Astrocyte (in vitro differentiated cells and primary cell): ENCODE results near the gene RAB35. TPM values are rescaled to one million over a fixed set of nuclear protein-coding genes. Genes with fewer than 3 reads are reported as not detected.
"Not testable (repeated sequence)": the region's sequence is repeated elsewhere in the genome, so short reads cannot be mapped to it uniquely, and the experiment has no call there.

ENCODE experiments used
- DNase-seq: peaks from one replicate; pipeline ENCODE4 v3.0.0-alpha.2; 2010; ENCODE audit warnings: low read depth
- FAIRE-seq: peaks from 2 replicates; lab custom pipeline; 2011; peaks lifted over from hg19 to GRCh38; lab: Jason Lieb, UNC
- H2AFZ ChIP-seq: 2 replicates; pipeline ENCODE4 v1.6.0; 2012; ENCODE audit warnings: low read depth, low read length, inconsistent platforms
- H3K27ac ChIP-seq: 2 replicates; pipeline ENCODE4 v1.5.1; 2011; ENCODE audit warnings: low read depth, low read length, inconsistent platforms
- H3K27me3 ChIP-seq: 2 replicates; pipeline ENCODE4 v1.6.0; 2011; ENCODE audit warnings: low read length, inconsistent platforms; ENCODE audit not compliant: insufficient read depth
- H3K36me3 ChIP-seq: 2 replicates; pipeline ENCODE4 v1.5.1; 2011; ENCODE audit warnings: low read length, inconsistent platforms; ENCODE audit not compliant: insufficient read depth
- H3K4me1 ChIP-seq: 2 replicates; pipeline ENCODE4 v1.5.1; 2011; ENCODE audit warnings: low read length, inconsistent platforms; ENCODE audit not compliant: insufficient read depth
- H3K4me2 ChIP-seq: 2 replicates; pipeline ENCODE4 v1.6.0; 2012; ENCODE audit warnings: low read length, inconsistent platforms
- H3K4me3 ChIP-seq: 2 replicates; pipeline ENCODE4 v1.5.1; 2011; ENCODE audit warnings: low read depth, mild to moderate bottlenecking, low read length, inconsistent platforms; ENCODE audit not compliant: insufficient read depth
- H3K79me2 ChIP-seq: 2 replicates; pipeline ENCODE4 v1.6.0; 2012; ENCODE audit warnings: mild to moderate bottlenecking, low read length, inconsistent platforms; ENCODE audit not compliant: insufficient read depth
- H3K9ac ChIP-seq: 2 replicates; pipeline ENCODE4 v1.6.0; 2012; ENCODE audit warnings: mild to moderate bottlenecking, low read length, inconsistent platforms
- H3K9me3 ChIP-seq: 2 replicates; pipeline ENCODE4 v1.5.1; 2012; ENCODE audit warnings: low read depth, mild to moderate bottlenecking, low read length, inconsistent platforms; ENCODE audit not compliant: insufficient read depth
- H4K20me1 ChIP-seq: 2 replicates; pipeline ENCODE4 v1.6.0; 2012; ENCODE audit warnings: low read length, inconsistent platforms; ENCODE audit not compliant: insufficient read depth
- H3K27ac Mint-ChIP-seq: one replicate; pipeline ENCODE4 v1.8.0; 2021; ENCODE audit warnings: mild to moderate bottlenecking, mixed read lengths; ENCODE audit not compliant: unreplicated experiment
- H3K27me3 Mint-ChIP-seq: one replicate; pipeline ENCODE4 v1.8.0; 2021; ENCODE audit warnings: low read depth, mixed read lengths; ENCODE audit not compliant: unreplicated experiment
- H3K36me3 Mint-ChIP-seq: one replicate; pipeline ENCODE4 v1.8.0; 2021; ENCODE audit warnings: low read depth, mixed read lengths; ENCODE audit not compliant: unreplicated experiment
- H3K4me1 Mint-ChIP-seq: one replicate; pipeline ENCODE4 v1.8.0; 2021; ENCODE audit warnings: low read depth, mixed read lengths; ENCODE audit not compliant: unreplicated experiment
- H3K4me3 Mint-ChIP-seq: one replicate; pipeline ENCODE4 v1.8.0; 2021; ENCODE audit warnings: mild to moderate bottlenecking, moderate library complexity, mixed read lengths; ENCODE audit not compliant: unreplicated experiment
- H3K9me3 Mint-ChIP-seq: one replicate; pipeline ENCODE4 v1.8.0; 2021; ENCODE audit warnings: mild to moderate bottlenecking, mixed read lengths; ENCODE audit not compliant: unreplicated experiment
- EZH2 ChIP-seq: IDR thresholded peaks from 2 replicates; pipeline ENCODE4 v1.6.1; 2012; ENCODE audit warnings: mild to moderate bottlenecking, low read length, inconsistent platforms; ENCODE audit not compliant: insufficient read depth
- microRNA-seq: library from miRNA; unstranded; fragments of <30 nt; microRNA quantifications from one replicate; pipeline ENCODE4 v1.2.0, GENCODE V29; 2020
- total RNA-seq: library from RNA; stranded (reverse); gene quantifications from 2 replicates; pipeline ENCODE4 v1.2.1, GENCODE V29; 2021
- TF ChIP-seq, protein P1 (sequence below): IDR thresholded peaks from 2 replicates; pipeline ENCODE4 v1.5.1; 2011; ENCODE audit warnings: low read depth, mild to moderate bottlenecking, inconsistent platforms, low read length, moderate library complexity; ENCODE audit not compliant: insufficient read depth

The RAB35 gene
- total RNA-seq, 1 donor from 2014 or later = 63.3 TPM

DNA sequence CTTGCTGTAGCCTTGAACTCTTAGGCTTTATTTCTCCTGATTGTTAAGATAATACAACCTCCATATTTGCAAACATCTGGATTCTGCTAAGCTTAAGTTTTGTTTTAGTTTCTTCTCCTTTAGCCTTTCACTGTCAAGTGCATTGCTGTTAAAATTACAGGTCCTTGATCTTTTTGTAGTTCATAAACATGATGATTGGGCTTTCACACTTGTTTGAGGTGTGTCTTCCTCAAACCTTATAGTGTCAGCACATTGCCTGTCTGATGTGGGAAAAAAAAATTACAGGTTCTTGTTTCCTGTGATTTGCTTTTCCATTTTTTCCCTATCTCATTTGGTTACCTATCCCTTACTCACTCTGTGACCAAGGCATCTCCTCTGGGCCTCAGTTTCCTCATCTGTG, 68.3 kb downstream of the RAB35 start:
- TF ChIP-seq EZH2 = no peak
- TF ChIP-seq, protein P1, sequence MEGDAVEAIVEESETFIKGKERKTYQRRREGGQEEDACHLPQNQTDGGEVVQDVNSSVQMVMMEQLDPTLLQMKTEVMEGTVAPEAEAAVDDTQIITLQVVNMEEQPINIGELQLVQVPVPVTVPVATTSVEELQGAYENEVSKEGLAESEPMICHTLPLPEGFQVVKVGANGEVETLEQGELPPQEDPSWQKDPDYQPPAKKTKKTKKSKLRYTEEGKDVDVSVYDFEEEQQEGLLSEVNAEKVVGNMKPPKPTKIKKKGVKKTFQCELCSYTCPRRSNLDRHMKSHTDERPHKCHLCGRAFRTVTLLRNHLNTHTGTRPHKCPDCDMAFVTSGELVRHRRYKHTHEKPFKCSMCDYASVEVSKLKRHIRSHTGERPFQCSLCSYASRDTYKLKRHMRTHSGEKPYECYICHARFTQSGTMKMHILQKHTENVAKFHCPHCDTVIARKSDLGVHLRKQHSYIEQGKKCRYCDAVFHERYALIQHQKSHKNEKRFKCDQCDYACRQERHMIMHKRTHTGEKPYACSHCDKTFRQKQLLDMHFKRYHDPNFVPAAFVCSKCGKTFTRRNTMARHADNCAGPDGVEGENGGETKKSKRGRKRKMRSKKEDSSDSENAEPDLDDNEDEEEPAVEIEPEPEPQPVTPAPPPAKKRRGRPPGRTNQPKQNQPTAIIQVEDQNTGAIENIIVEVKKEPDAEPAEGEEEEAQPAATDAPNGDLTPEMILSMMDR = no peak
- DNase-seq = no peak
- no peaks in the 10 kb centered on the region for H4K20me1 ChIP-seq
- no peaks in the 10 kb centered on the region for H3K4me1 ChIP-seq
- H3K4me2 ChIP-seq = no peak overlapping the region
- Mint-ChIP-seq H3K36me3 (peaks cover 3% of the 10 kb centered on the region), H3K4me1 (no peaks in the 10 kb centered on the region), H3K4me3 (no peak overlapping the region), H3K27me3 (no peaks in the 10 kb centered on the region), H3K9me3 (peaks cover 4% of the 10 kb centered on the region), H3K27ac (no peak overlapping the region)
- no peak overlapping the region for H3K9ac ChIP-seq
- H3K27ac ChIP-seq = no peak overlapping the region
- no peak overlapping the region for H3K4me3 ChIP-seq
- H3K27me3 ChIP-seq = peaks cover 5% of the 10 kb centered on the region
- no peaks in the 10 kb centered on the region for H3K36me3 ChIP-seq
- no peaks in the 10 kb centered on the region for H3K9me3 ChIP-seq
- no peak overlapping the region for H2AFZ ChIP-seq
- H3K79me2 ChIP-seq = no peaks in the 10 kb centered on the region
- FAIRE-seq = no peak

DNA sequence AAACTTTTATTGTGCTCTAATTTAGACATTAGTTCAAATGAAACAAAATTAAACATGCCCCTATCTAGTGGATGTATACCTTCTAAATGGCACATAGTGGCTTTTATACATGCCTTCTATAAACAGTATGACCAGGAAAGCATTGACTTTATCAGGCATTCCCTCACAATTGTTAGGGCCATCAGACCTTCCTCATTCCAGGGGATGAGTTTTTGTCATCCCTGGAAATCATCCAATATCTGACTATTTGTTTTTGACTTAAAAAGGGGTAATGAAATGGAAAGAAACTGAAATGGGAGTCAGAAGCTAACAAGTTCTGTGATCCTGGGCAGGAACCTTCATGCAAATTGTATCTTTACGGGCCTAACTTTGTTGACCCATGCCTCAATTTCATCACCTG, 69.5 kb downstream of the RAB35 start:
- H3K4me1 Mint-ChIP-seq = no peaks in the 10 kb centered on the region
- H3K9me3 ChIP-seq = no peaks in the 10 kb centered on the region

DNA sequence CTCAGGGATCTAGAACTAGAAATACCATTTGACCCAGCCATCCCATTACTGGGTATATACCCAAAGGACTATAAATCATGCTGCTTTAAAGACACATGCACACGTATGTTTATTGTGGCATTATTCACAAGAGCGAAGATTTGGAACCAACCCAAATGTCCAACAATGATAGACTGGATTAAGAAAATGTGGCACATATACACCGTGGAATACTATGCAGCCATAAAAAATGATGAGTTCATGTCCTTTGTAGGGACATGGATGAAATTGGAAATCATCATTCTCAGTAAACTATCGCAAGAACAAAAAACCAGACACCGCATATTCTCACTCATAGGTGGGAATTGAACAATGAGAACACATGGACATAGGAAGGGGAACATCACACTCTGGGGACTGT, 71.2 kb downstream of the RAB35 start:
- not testable (repeated sequence) for H3K4me1 Mint-ChIP-seq, H3K4me2 ChIP-seq, H2AFZ ChIP-seq, H3K9me3 ChIP-seq, H3K79me2 ChIP-seq, H3K4me1 ChIP-seq, H3K27ac Mint-ChIP-seq, H3K36me3 Mint-ChIP-seq, H3K27me3 Mint-ChIP-seq, H3K27me3 ChIP-seq, H3K36me3 ChIP-seq, H4K20me1 ChIP-seq, DNase-seq, H3K9me3 Mint-ChIP-seq, H3K4me3 ChIP-seq, H3K9ac ChIP-seq, FAIRE-seq, H3K4me3 Mint-ChIP-seq, H3K27ac ChIP-seq

More for the DNA sequence above, 69.5 kb downstream of the RAB35 start:
- Histone ChIP-seq H3K27ac (no peak overlapping the region), H3K27me3 (peaks cover 5% of the 10 kb centered on the region), H2AFZ (no peak overlapping the region), H3K4me1 (no peaks in the 10 kb centered on the region), H3K36me3 (no peaks in the 10 kb centered on the region), H3K4me2 (no peak overlapping the region), H4K20me1 (no peaks in the 10 kb centered on the region), H3K9ac (no peak overlapping the region), H3K79me2 (no peaks in the 10 kb centered on the region), H3K4me3 (no peak overlapping the region)
- Mint-ChIP-seq H3K9me3 (peaks cover 2% of the 10 kb centered on the region), H3K4me3 (no peak overlapping the region), H3K36me3 (peaks cover 3% of the 10 kb centered on the region), H3K27ac (no peak overlapping the region), H3K27me3 (no peaks in the 10 kb centered on the region)
- TF ChIP-seq, protein P1 = no peak
- TF ChIP-seq EZH2 = no peak
- DNase-seq (no peak), FAIRE-seq (no peak)

Small RNAs within 50 kb of the gene (microRNA-seq; reads per million reads assigned to microRNA genes)
- 2.7 reads per million, percentile 3 among the genes with 10 or more reads in this experiment for gene MIR4498

Other genes starting within 250 kb of the RAB35 start
- gene CIT, start 239.4 kb downstream of the RAB35 start, total RNA-seq = 1.8 and 4.5 TPM in 2 replicates
- 7.3 and 8.8 TPM in 2 replicates for gene BICDL1, start 127.5 kb downstream of the RAB35 start, total RNA-seq
- gene GCN1, start 78.0 kb upstream of the RAB35 start, total RNA-seq = 95.5 and 123 TPM in 2 replicates
- gene RPLP0, start 84.4 kb upstream of the RAB35 start, total RNA-seq = 1,543 and 1,660 TPM in 2 replicates
- 126 and 151 TPM in 2 replicates for gene PXN, start 149.0 kb upstream of the RAB35 start, total RNA-seq
- 2,157 and 2,549 TPM in 2 replicates for gene RNU4-2, start 175.2 kb upstream of the RAB35 start, total RNA-seq
- 2,477 and 2,591 TPM in 2 replicates for gene RNU4-1, start 176.5 kb upstream of the RAB35 start, total RNA-seq
- 2.5 and 2.7 TPM in 2 replicates for gene SIRT4, start 185.6 kb upstream of the RAB35 start, total RNA-seq
- gene PLA2G1B, start 211.0 kb upstream of the RAB35 start, total RNA-seq = not detected in 2 replicates